HepG2 (cell line): ENCODE data around the gene ASAP2. TPM values are rescaled to one million over a fixed set of nuclear protein-coding genes. Genes with fewer than 3 reads are reported as not detected.

Source experiments
- ATAC-seq: fragments of 200-7000 bp; cut with Tn5 transposase; 3 replicates; pipeline ENCODE4 v1.9.1; 2020; ENCODE audit warnings: mild to moderate bottlenecking, moderate library complexity
- BruUV-seq: library from RNA; stranded (reverse); fragments of 400-500 nt; replicated peaks from 2 replicates; lab custom pipeline; 2021; lab: Mats Ljungman, UMichigan
- CTCF ChIA-PET: fragments of 300-600 bp; formaldehyde crosslinking; extraction: SDS; loops from one replicate; lab custom pipeline; 2021; ENCODE audit warnings: low total read pairs, inconsistent platforms, low intra/inter-chr PET ratio; lab: Yijun Ruan, JAX
- POLR2A ChIA-PET: fragments of 350-600 bp; sonication (Branson Sonifier 250); formaldehyde crosslinking; loops from one replicate; lab custom pipeline; 2020; ENCODE audit warnings: antibody characterized with exemption, inconsistent platforms; lab: Yijun Ruan, JAX
- DNase-seq: peaks from one replicate; pipeline ENCODE4 v3.0.0-alpha.2; 2015; ENCODE audit warnings: low spot score
- FAIRE-seq: peaks from 3 replicates; lab custom pipeline; 2011; peaks lifted over from hg19 to GRCh38; lab: Jason Lieb, UNC
- H2AFZ ChIP-seq: one replicate; pipeline ENCODE4 v1.6.1; 2011; ENCODE audit warnings: low read length, inconsistent platforms
- H3K27ac ChIP-seq: fragments of 300-600 bp; 3 replicates; pipeline ENCODE4 v1.8.0; 2011; ENCODE audit warnings: mixed run types, mild to moderate bottlenecking, mixed read lengths, low read length, inconsistent platforms; ENCODE audit not compliant: insufficient read depth; ENCODE audit errors: extremely low read length
- H3K27me3 ChIP-seq, 2 experiments: fragments of 200-600 bp in 1 of 2; 2 replicates in 1 of 2; 3 replicates in 1 of 2; pipeline versions ENCODE4 v1.6.0 to v1.8.0; 2011; ENCODE audit warnings: low read length in 2 of 2, mild to moderate bottlenecking in 2 of 2, moderate library complexity in 2 of 2, inconsistent platforms in 1 of 2; ENCODE audit not compliant: insufficient read depth in 2 of 2, control insufficient read depth in 1 of 2
- H3K36me3 ChIP-seq, 2 experiments: fragments of 200-600 bp in 1 of 2; replicated peaks in 1 of 2; 2 replicates in 1 of 2; 3 replicates in 1 of 2; pipeline versions ENCODE4 v1.5.1 to v1.8.0; 2011; ENCODE audit warnings: low read length in 2 of 2, inconsistent platforms in 1 of 2; ENCODE audit not compliant: insufficient read depth in 2 of 2, control insufficient read depth in 1 of 2
- H3K4me1 ChIP-seq: 2 replicates; pipeline ENCODE4 v1.5.1; 2012; ENCODE audit warnings: low read length, inconsistent platforms; ENCODE audit not compliant: insufficient read depth
- H3K4me2 ChIP-seq: 2 replicates; pipeline ENCODE4 v1.6.0; 2011; ENCODE audit warnings: low read depth, low read length, inconsistent platforms
- H3K4me3 ChIP-seq, 3 experiments: fragments of 200-600 bp in 1 of 3; sonication (generic), shearing (Covaris generic) in 1 of 3; replicated peaks in 1 of 3; 2 replicates each; pipeline ENCODE4 v1.5.1; 2011 to 2016; ENCODE audit warnings: low read length in 3 of 3, inconsistent platforms in 2 of 3, low read depth in 2 of 3, mild to moderate bottlenecking in 2 of 3, control low read depth in 1 of 3, mixed read lengths in 1 of 3; ENCODE audit not compliant: insufficient read depth in 1 of 3
- H3K79me2 ChIP-seq: one replicate; pipeline ENCODE4 v1.6.1; 2011; ENCODE audit warnings: low read length, inconsistent platforms; ENCODE audit not compliant: insufficient read depth
- H3K9ac ChIP-seq: 2 replicates; pipeline ENCODE4 v1.6.0; 2011; ENCODE audit warnings: mild to moderate bottlenecking, low read depth, low read length, inconsistent platforms; ENCODE audit not compliant: insufficient read depth
- H3K9me3 ChIP-seq: 2 replicates; pipeline ENCODE4 v1.5.1; 2012; ENCODE audit warnings: mild to moderate bottlenecking, low read length
- H4K20me1 ChIP-seq: 2 replicates; pipeline ENCODE4 v1.6.0; 2011; ENCODE audit warnings: inconsistent platforms, mild to moderate bottlenecking, low read length, moderate library complexity; ENCODE audit not compliant: insufficient read depth
- GRHL1 ChIP-seq: sonication (generic); formaldehyde crosslinking; conservative IDR thresholded peaks from 2 replicates; pipeline ENCODE4 v1.8.0; 2022; ENCODE audit warnings: missing genetic modification reagents
- HOXA5 ChIP-seq: sonication (generic); formaldehyde crosslinking; IDR thresholded peaks from 2 replicates; pipeline ENCODE4 v1.4.0; 2020; ENCODE audit warnings: missing genetic modification reagents
- MAF1 ChIP-seq: sonication (generic); formaldehyde crosslinking; IDR thresholded peaks from 2 replicates; pipeline ENCODE4 v1.5.0; 2020; ENCODE audit warnings: missing genetic modification reagents, borderline replicate concordance
- MTA1 ChIP-seq: sonication (generic); formaldehyde crosslinking; IDR thresholded peaks from 2 replicates; pipeline ENCODE4 v1.4.0; 2020; ENCODE audit warnings: missing genetic modification reagents, mild to moderate bottlenecking, borderline replicate concordance
- MTA3 ChIP-seq: sonication (generic); formaldehyde crosslinking; IDR thresholded peaks from 2 replicates; pipeline ENCODE4 v1.4.0; 2020; ENCODE audit warnings: missing genetic modification reagents
- NR2F2 ChIP-seq: IDR thresholded peaks from 2 replicates; pipeline ENCODE4 v1.6.1; 2012; ENCODE audit warnings: low read depth, inconsistent platforms, borderline replicate concordance
- REL ChIP-seq: sonication (generic); formaldehyde crosslinking; conservative IDR thresholded peaks from 2 replicates; pipeline ENCODE4 v1.8.0; 2022; ENCODE audit warnings: mild to moderate bottlenecking, missing genetic modification reagents, moderate library complexity
- SMARCE1 ChIP-seq: fragments of 450-650 bp; IDR thresholded peaks from 2 replicates; pipeline ENCODE4 v1.6.1; 2017; ENCODE audit warnings: borderline replicate concordance
- YY1 ChIP-seq: IDR thresholded peaks from 2 replicates; pipeline ENCODE4 v1.6.1; 2011; ENCODE audit warnings: low read length, low read depth, moderate library complexity, mild to moderate bottlenecking; ENCODE audit not compliant: insufficient read depth, insufficient replicate concordance
- ZNF407 ChIP-seq: sonication (generic); formaldehyde crosslinking; IDR thresholded peaks from one replicate; pipeline ENCODE4 v1.5.1; 2020; ENCODE audit warnings: mild to moderate bottlenecking, missing genetic modification reagents; ENCODE audit errors: not compliant biosample characterization
- ZNF414 ChIP-seq: sonication (generic); formaldehyde crosslinking; IDR thresholded peaks from 2 replicates; pipeline ENCODE4 v1.5.0; 2020; ENCODE audit warnings: missing genetic modification reagents
- ZNF530 ChIP-seq: sonication (generic); formaldehyde crosslinking; IDR thresholded peaks from 2 replicates; pipeline ENCODE4 v1.5.0; 2020; ENCODE audit warnings: low read depth, mild to moderate bottlenecking, missing genetic modification reagents
- ZNF749 ChIP-seq: sonication (generic); formaldehyde crosslinking; IDR thresholded peaks from 2 replicates; pipeline ENCODE4 v1.8.0; 2022; ENCODE audit warnings: mild to moderate bottlenecking, missing genetic modification reagents, moderate library complexity, borderline replicate concordance
- WGBS: methylation state at CpG from one replicate; pipeline ENCODE4 v1.1.6; 2017; ENCODE audit warnings: low lambda C conversion rate; 5-methylcytosine and 5-hydroxymethylcytosine counted together
- in situ Hi-C: cut with HindIII; loops from 2 replicates; pipeline ENCODE4 v1.10.0; 2017; ENCODE audit warnings: low pct_unique_long_range_greater_than_20kb; ENCODE audit not compliant: extremely low pct_ligation_motif_present
- intact Hi-C: fragments of 100-400 bp; cut with micrococcal nuclease; formaldehyde crosslinking; loops from one replicate; pipeline ENCODE4 v1.10.0; 2022; ENCODE audit not compliant: unreplicated experiment
- polyA plus RNA-seq, 8 experiments: library from polyadenylated mRNA; depleted of rRNA in 3 of 8; stranded (reverse) in 7 of 8; unstranded in 1 of 8; fragments of >200 nt; fragmentation: Illumina TruSeq in 4 of 8; extraction: Trizol in 4 of 8; gene quantifications; 2 replicates each; pipeline versions ENCODE4 v1.2.1 to v1.2.3, GENCODE V29; 2011 to 2016; ENCODE audit warnings: low read depth in 4 of 8, missing spikeins in 1 of 8, mixed read lengths in 1 of 8; ENCODE audit not compliant: insufficient read depth in 1 of 8
- total RNA-seq, 5 experiments: library from RNA; depleted of rRNA; stranded (reverse); fragments of >200 nt; fragmentation: Illumina TruSeq; extraction: Trizol; gene quantifications; 2 replicates each; pipeline ENCODE4 v1.2.3, GENCODE V29; 2016; ENCODE audit warnings: low read depth in 1 of 5

The ASAP2 gene
- total and polyA plus RNA-seq, 2 of the 13 experiments (the other 11 are each of a cell fraction or from before 2014, with no cell fraction given): 7.3 to 22.3 TPM

DNA sequence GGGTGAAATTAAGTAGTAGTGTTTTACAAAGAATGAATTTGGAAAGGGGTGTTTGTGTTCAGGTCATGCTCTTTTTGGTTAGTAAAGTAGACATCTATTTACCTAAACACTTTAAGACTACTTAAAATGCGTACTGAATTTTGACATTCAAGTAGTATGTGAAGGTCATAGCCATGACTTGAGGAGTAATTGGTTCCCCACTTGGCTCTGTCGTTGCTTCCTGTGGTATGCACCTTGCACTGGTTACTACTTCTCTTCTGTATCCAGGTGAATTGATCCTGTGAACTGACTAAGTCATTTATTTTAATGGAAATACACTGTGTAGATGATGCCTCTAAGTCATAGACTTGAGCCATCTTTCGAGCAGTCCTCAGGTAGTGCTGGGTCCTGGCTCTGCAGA, 118.8 kb downstream of the ASAP2 start:
- Histone ChIP-seq H3K36me3 (peaks cover 14 to 42% of the 10 kb centered on the region in 2 experiments), H3K4me3 (no peak overlapping the region), H3K4me2 (no peak overlapping the region), H3K9me3 (no peaks in the 10 kb centered on the region), H3K9ac (no peak overlapping the region), H3K4me1 (peaks cover 22% of the 10 kb centered on the region), H3K27me3 (no peaks in the 10 kb centered on the region), H2AFZ (no peak overlapping the region), H3K79me2 (no peaks in the 10 kb centered on the region), H3K27ac (no peak overlapping the region), H4K20me1 (no peaks in the 10 kb centered on the region)
- CTCF ChIA-PET: no interaction called here
- no peak for ATAC-seq
- POLR2A ChIA-PET: interaction anchor here (2.9 kb wide), 1 partner anchor 11 kb away, joined by 24 read pairs; no protein-coding TSS in a partner anchor
- WGBS: 89% methylated on average over 3 of the region's 3 CpGs
- intact Hi-C loops (no loop called here), in situ Hi-C loops (no loop called here)
- no peak for FAIRE-seq
- BruUV-seq: no TSS peak
- DNase-seq: no peak
- no peak for TF ChIP-seq MTA1 (CRISPR knock-in tag)
- TF ChIP-seq MAF1 (CRISPR knock-in tag): no peak
- no peak for TF ChIP-seq ZNF749 (CRISPR knock-in tag)
- no peak for TF ChIP-seq SMARCE1
- no peak for TF ChIP-seq HOXA5 (CRISPR knock-in tag)
- TF ChIP-seq MTA3 (CRISPR knock-in tag): no peak
- TF ChIP-seq GRHL1 (CRISPR knock-in tag): no peak
- no peak for TF ChIP-seq ZNF414 (CRISPR knock-in tag)
- TF ChIP-seq ZNF407: no peak
- no peak for TF ChIP-seq YY1
- no peak for TF ChIP-seq NR2F2
- TF ChIP-seq REL (CRISPR knock-in tag): no peak
- TF ChIP-seq ZNF530 (CRISPR knock-in tag): no peak
